IPS-11a (cell line): ENCODE data around the gene ZNF8.
A peak's percentile ranks its signal among the peaks of the same experiment; 100 is the strongest.
"Not testable (repeated sequence)": the region's sequence is repeated elsewhere in the genome, so short reads cannot be mapped to it uniquely, and the experiment has no call there.

Source experiments
- H3K4me3 ChIP-seq: one replicate; pipeline ENCODE4 v1.5.1; 2013; ENCODE audit warnings: low read depth, low read length, control low read depth

Gene ZNF8

DNA sequence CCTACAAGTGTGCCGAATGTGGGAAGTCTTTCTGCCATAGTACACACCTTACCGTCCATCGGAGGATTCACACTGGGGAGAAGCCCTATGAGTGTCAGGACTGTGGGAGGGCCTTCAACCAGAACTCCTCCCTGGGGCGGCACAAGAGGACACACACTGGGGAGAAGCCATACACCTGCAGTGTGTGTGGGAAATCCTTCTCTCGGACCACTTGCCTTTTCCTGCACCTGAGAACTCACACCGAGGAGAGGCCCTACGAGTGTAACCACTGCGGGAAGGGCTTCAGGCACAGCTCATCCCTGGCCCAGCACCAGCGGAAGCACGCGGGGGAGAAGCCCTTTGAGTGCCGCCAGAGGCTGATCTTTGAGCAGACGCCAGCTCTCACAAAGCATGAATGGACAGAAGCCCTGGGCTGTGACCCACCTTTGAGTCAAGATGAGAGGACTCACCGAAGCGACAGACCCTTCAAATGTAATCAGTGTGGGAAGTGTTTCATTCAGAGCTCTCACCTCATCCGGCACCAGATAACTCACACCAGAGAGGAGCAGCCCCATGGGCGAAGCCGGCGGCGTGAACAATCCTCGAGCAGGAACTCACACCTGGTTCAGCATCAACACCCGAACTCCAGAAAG lies 16.1 kb downstream of the ZNF8 start:
- H3K4me3 ChIP-seq: no peak overlapping the region

DNA sequence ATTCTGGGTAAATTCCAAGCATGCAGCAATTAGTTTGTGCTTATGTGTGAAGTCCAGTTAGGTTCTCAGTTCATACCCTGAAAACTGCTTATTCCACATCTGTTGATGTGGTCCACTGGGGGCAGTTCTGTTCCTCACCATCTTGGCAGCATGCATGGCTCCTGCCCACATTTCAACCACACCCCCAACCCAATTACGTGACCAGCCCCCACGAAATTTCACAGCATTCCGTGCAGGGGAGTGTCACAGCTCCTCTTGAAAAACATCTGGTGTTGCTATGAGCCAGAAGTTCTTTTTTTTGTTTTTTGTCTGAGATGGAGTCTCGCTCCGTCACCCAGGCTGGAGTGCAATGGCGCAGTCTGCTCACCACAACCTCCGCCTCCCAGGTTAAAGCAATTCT lies 17.3 kb downstream of the ZNF8 start:
- no peak overlapping the region for H3K4me3 ChIP-seq

DNA sequence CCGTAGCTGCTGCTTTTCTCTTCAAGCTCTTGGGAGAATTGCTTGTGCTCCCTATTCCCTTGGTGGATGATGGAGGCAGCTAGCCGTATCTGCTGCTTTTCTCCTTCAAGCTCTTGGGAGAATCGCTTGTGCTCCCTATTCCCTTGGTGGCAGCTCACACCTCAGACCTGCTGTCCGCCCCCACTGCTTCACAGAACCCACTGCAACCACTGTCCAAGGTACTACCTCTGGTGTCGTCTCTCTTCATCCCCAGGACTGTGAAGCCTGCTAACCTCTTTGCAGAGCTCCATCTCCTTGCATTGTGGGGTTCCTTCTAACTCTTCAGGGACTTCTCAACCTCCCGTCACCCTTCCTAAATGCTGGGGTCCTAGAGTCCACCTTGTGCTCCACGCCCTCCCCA lies 21.9 kb downstream of the ZNF8 start:
- H3K4me3 ChIP-seq: no peak overlapping the region

DNA sequence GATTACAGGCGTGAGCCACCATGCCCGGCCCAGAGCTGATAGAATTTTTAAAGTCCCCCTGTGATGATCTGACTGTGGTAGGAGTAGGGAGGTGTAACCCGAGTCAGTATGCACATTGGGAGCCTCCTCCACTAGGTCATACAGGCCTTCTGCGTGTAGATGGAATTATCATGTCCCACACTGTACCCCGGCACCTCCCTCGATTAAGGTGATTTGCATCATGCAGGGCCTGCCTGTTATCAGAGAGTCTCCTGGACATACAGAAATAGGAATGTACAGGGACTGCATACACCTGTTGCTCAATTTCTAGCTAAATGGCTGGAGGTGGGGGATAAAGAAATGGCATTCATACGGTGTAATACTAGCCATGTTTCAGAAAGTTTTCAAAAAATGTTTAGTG lies 25.5 kb downstream of the ZNF8 start:
- no peak overlapping the region for H3K4me3 ChIP-seq

DNA sequence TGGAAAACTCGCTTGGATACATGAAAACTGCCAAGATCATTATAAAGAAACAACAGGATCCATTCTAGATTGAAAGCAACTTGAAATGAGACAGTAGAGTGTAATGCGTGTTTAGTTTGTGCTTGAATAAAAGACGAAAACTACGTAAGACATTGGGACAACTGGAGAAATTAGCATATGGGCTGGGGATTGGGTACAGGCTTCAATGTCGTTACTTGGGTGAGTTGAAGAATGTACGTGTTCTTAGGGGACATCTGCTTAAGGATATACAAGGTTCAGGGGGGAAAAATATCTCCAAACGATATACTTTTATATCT lies 26.0 kb downstream of the ZNF8 start:
- H3K4me3 ChIP-seq: peak overlapping the region; percentile 97

DNA sequence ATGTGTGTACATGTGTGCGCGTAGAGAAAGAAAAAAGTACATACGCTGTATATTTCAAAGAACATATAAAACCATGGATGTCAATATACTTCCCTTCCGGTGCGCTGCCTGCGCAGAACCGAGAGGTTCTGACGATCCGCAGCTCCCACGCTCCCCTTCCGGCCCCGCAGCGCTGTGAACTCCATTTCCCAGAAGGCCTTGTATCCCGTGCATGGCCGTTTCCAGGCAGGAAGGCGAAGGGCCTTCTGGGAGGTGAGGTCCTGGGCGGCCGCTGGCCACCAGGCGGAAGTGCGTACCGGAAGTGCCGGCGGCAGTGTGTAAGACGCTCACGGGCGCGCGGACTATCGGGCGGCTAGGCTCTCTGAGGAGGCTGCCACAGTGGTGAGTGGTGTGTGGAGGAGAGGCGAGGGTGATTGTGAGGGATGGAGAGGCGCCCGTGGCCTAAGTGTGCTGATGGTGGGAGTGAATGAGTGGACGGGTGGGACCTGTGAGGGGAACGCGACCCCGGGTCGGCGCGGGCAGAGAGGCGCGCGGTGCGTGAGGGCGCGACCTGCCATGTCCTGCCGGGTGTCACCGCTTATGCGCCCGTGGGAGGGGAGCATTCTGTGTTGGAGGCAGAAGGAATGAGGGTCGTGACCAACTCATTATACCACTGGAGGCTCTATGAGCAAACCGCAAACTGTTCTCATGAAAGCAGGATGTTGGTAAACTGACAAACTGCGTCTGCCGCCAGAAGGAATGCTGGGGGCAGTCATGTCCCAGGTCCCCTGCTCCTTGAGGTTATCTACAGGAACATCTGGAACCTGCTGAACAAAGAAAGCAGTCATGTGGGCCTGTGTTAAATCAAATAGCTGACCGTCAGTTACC lies 26.5 kb downstream of the ZNF8 start, which contains the start of gene ERVK3-1:
ERVK3-1 (plus strand) TSS at position 313 of the 867 bp plus-strand sequence. CDS start 6,792 bp downstream, outside the sequence.
- peak within 1 kb of the TSS; percentile 97 for H3K4me3 ChIP-seq

DNA sequence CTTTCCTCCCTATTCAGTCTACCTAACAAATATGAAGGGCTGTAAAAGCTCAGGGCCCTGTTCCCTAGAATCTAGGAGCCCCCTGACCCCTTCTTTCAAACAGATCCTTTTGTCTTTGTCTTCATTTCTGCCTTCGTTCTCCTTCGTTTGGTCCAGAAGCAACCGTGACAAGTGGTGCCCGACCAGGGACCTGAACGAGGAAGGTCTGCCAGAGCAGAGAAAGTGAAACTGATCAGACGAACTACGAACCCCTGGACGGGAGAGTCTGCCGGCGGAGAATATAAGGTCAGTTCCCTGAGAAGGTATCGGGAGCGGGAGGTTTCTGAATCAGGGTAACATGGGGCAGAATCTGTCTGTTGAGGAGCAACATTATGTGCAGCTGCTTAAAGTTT lies 27.2 kb downstream of the ZNF8 start:
- H3K4me3 ChIP-seq: peak overlapping the region; percentile 97

DNA sequence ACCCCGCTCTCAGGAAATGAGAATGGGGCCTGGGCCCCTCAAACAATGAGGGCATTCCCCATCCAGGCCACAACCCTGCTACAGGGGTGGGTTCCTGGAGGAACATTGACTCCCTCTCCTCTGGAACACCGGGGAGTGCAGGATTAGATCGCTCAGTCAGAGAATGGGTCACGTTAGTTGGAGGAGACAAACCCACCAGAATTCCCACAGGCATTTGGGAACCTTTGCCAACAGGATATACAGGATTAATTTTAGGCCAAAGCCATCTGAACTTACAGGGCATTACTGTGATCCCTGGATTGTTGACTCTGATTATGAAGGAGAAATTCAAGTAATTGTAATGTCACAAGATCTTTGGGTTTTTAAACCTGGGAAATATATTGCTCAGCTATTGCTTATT lies 29.0 kb downstream of the ZNF8 start:
- H3K4me3 ChIP-seq: no peak overlapping the region

DNA sequence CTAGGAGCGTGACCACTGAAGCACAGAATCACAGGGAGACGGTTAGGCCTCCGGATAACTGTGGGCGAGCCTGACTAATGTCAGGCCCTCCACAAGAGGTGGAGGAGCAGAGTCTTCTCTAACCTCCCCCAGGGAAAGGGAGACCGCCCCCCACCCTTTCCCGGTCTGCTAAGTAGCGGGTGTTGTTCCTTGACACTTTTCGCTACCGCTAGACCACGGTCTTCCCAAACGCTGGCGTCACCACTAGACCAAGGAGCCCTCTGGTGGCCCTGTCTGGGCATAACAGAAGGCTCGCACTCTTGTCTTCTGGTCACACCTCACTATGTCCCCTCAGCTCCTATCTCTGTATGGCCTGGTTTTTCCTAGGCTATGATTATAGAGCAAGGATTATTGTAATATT lies 31.9 kb downstream of the ZNF8 start:
- not testable (repeated sequence) for H3K4me3 ChIP-seq

DNA sequence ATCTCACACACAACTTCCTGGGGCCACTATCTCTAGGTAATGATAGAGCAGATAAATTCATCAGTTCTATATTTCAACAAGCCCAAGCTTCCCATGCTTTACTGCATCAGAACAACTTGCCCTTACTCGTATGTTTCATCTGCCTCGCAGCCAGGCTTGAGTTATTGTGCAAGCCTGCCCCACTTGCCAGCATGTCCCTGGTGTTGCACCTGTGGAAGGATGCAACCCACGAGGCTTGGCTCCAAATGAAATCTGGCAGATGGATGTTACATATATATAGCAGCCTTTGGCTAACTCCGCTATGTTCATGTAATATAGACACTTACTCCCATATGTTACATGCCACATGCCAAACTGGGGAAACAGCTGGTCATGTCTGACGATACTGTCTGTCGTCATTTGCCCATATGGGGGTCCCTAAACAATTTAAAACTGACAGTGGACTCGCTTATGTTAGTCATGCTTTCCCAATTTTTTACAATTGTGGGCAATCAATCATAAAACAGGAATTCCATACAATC lies 32.6 kb downstream of the ZNF8 start:
- H3K4me3 ChIP-seq: no peak overlapping the region

DNA sequence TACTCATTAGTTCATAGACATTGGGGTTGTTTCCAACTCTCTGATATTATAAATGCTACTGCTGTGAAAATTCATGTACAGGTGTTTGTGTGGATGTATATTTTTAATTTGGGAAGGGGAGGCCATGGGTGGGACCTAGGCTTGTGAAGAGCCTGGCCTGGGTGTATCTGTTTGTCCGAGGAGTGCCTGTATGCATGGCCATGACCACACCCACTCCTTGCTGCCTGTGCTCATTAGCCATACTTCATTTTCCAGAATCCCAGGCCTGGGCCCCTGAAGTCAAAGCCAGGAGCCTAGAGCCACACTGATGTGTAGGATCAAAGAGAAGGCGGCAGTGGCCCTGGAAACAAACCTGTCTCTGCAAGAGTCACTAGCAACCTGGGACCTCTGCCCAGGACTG lies 36.8 kb downstream of the ZNF8 start:
- no peak overlapping the region for H3K4me3 ChIP-seq

DNA sequence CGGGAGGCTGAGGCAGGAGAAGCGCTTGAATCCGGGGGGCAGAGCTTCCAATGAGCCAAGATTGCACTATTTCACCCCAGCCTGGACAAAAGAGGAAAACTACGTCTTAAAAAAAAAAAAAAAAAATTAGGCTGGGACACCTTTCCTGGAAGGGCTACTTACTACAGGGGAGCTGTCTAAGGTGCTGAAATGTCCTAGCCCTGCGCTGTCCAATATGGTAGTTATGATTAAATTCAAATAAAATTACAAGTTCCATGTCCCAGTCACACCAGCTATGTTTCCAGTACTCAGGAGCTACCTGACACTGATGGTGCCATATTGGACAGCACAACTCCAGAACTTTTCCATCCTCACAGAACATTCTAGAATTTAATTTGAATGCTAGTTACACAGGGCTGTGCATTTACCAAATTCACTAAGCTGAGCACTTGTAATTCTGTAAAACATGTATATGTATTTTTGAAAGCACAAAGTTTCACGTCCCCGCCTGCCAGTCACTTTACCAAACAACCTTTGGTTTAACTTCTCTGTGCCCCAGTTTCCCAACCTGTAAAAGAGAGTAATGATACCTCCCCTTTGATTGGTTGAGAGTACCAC lies 38.8 kb downstream of the ZNF8 start:
- no peak overlapping the region for H3K4me3 ChIP-seq

DNA sequence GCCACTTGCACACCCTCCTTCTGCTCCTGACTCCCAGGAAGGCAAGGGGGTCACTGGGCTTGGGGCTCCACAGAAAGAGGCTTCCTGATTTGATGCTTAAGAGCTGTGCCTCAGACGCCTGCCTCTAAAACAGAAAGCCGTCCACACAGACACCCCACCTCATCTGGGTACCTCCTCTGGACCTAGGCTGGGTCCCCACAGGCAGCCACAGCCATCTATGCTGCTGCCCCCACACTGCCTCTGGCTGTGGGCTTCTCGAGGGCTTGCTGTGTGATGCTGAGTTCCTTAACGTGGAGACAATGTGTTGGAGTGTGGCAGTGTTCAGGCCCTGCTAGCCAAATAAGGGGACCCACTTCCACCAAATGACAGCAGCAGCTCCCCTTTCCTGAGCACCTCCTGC lies 39.5 kb downstream of the ZNF8 start:
- H3K4me3 ChIP-seq: no peak overlapping the region

DNA sequence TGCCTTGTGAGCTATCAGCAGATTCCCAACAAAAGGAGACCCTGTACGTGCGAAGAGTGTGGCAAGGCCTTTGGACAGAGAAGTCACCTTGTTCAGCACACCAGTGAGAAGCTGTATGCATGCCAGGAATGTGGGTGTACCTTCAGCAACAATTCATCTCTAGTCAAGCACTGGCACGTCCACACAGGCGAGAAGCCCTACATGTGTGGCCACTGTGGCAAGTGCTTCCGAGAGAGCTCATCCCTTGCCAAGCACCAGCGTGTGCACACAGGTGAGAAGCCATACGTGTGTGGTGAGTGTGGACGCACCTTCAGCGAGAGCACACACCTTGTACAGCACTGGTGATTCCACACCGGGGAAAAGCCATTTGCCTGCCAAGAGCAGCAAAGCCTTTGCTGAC lies 40.5 kb downstream of the ZNF8 start:
- H3K4me3 ChIP-seq: no peak overlapping the region

DNA sequence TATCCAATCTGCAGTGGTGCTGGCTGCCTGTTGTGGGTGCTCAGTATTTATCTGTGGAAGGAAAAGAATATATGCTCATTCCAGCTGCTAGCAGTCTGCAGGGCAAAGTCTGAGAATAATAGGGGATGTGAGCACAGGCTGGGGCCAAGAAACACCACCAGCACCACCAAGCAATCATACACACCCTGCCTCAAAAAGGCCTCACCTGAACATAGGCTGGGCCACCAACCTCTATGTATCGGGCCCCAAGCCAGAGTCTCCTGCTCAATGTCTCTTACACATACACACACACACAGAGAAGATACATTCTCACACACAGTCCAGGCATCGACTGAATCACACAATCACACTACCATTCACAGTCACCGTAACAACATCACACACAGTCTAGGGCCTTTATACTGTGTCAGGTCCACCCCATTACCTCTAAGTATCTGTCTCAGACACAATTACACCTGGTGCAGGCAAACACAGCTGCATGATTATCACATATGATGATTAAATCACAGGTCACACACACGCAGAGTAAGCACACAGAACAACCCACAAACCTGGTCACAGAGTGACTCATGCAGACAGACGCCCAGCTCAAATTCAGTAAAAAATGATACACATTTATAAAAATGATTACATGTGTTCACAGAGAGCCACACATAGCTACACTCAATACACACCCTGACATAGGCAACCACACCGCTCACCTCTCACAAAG lies 46.7 kb downstream of the ZNF8 start:
- no peak overlapping the region for H3K4me3 ChIP-seq

DNA sequence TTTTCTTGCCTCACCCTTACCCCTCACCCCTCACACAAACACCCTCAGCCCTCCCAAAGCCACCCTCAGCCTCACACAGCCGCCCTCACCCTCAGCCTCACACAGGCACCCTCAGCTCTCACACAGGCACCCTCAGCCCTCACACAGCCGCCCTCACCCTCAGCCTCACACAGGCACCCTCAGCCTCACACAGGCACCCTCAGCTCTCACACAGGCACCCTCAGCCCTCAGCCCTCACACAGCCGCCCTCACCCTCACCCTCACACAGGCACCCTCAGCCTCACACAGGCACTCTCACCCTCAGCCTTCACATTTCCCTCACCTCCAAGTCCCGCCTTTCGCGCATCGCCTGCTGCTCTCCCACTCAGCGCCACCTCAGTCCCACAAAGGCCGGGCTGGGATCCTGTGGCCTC lies 47.8 kb downstream of the ZNF8 start:
- H3K4me3 ChIP-seq: peak overlapping the region; percentile 97

DNA sequence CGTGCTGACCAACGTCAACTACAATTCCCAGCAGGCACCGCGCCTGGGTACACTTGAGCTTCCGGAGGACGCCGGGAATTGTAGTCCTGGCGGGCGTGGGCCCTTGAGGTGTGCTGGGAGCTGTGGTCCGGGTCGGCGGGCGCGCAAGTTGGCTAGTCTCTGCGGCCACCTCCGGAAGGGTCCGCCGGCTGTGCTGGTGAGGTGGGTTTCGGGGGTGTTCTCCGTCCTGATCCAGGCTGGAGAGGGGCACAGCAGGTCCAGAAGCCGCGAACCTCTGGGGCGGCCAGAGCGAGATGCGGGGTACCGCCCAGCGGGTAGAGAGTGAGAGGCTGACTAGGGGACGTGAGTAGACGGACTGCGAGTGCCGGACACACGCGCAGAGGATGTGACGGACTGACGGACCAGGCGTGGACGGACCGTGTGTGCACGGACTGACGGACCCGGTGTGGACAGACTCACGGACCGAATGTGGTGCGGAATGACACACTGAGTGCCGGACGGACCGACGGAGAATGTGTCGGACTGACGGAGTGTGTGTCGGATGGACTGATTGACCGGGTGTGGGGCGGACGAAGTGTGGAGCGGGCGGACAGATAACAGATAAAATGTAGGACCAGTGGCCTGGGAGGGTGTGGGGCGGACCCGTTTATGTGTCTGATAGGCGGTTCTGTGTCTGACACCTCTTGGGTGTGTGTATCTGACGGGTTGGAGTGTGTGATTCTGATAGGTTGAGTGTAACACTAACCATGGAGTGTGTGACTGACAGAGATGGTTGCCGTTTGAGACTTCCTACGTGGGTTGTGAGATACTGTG lies 48.4 kb downstream of the ZNF8 start, which contains the start of gene ZSCAN22:
ZSCAN22 (plus strand) TSS at position 81 of the 813 bp plus-strand sequence. CDS start 7,809 bp downstream, outside the sequence.
- H3K4me3 ChIP-seq: peak within 1 kb of the TSS; percentile 97

DNA sequence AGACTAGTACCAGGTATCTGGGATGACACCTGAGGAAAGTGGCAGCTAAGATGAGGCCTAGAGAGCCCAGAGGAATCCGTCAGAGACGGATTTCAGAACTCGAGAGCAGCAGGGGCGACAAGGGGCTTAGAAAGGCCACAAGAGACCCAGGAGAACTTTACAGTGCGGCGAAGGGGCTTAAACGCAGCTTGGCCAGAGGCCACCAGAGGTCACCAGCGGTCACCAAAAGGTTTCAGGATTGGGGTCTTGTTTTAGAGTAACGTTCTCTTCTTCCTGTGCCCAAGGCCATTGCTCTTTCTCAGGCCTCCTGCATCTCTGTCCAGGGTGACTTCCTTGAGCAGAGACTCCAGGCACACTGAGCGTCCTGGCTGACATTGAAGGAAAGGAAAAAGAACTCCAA lies 50.2 kb downstream of the ZNF8 start:
- no peak overlapping the region for H3K4me3 ChIP-seq

DNA sequence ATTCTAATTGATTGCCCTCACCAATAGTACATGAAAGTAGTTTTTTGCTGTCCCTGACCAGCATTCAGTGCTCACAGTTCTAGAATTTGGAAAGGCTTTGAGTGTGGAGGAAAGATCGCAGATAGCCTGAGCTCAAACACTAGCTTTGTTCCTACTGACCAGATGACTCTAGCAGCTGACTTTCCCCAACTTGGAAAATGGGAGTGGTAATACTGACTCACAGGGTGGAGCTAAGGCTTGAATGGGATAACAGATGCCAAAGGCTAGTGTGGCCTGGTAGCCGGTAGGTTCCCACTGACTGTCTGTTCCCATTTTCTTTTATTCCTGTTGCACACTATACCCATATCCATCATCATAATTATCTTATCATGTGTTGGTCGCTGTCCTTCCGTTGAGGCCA lies 51.7 kb downstream of the ZNF8 start:
- no peak overlapping the region for H3K4me3 ChIP-seq

DNA sequence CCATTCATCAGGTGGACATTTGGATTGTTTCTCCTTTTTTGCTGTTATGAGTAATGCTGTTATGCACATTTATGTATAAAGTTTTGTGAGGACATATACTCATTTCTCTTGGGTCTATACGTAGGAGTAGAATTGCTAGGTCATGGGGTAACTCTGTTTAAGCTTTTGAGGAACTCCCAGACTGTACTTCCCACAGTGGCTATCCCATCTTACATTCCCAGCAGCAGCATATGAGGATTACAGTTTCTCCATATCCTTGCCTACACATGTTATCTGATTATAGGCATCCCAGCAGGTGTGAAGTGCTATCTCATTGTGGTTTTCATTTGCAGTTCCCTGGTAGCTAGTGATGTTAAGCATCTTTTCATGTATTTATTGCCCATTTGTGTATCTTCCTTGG lies 53.9 kb downstream of the ZNF8 start:
- H3K4me3 ChIP-seq: no peak overlapping the region
